ENCODE data around the gene H2BW2. TPM values are rescaled to one million over a fixed set of nuclear protein-coding genes. Genes with fewer than 3 reads are reported as not detected.

H2BW2 gene
- total RNA-seq, 1 experiment from 2014 or later: not detected

- no peak for ATAC-seq
- in situ Hi-C loops (cut with HindIII; ENCODE audit: low pct_unique_long_range_greater_than_20kb, low sequenced_read_pairs): no loop called here
- BruUV-seq (replicated peaks): no TSS peak
These were observed 1.2 kb downstream of the H2BW2 start for GRCh38 chrX:104041003-104041402.

GRCh38 chrX:104045642-104046041 is 5.9 kb downstream of the H2BW2 start:
- intact Hi-C loops (cut with micrococcal nuclease; ENCODE audit: unreplicated experiment): no loop called here
- Histone ChIP-seq H3K4me1 (ENCODE audit: control insufficient read depth, insufficient read depth, low read length) (no peaks in the 10 kb centered on the region), H3K36me3 (ENCODE audit: control insufficient read depth, insufficient read depth, low read length) (no peaks in the 10 kb centered on the region), H3K9me3 (ENCODE audit: control insufficient read depth, insufficient read depth, low read depth, low read length) (no peaks in the 10 kb centered on the region), H3K27ac (ENCODE audit: low read length) (no peak overlapping the region), H3K4me3 (ENCODE audit: low read depth in 2 of 2, low read length in 2 of 2) (no peak overlapping the region), H3K27me3 (ENCODE audit: control insufficient read depth, insufficient read depth, low read length) (peaks cover 4% of the 10 kb centered on the region)
- ChIA-PET CTCF (no interaction called here), POLR2A (no interaction called here)
- ATAC-seq (no peak), DNase-seq (ENCODE audit: low read depth, low spot score) (no peak)
- BruUV-seq (replicated peaks): no TSS peak
- in situ Hi-C loops (cut with HindIII; ENCODE audit: low pct_unique_long_range_greater_than_20kb, low sequenced_read_pairs): no loop called here
- TF ChIP-seq CTCF (IDR thresholded peaks at IDR 0.05) (no peak), TCF7L2 (IDR thresholded peaks at IDR 0.05; ENCODE audit: low read depth, low read length) (no peak), REST (IDR thresholded peaks at IDR 0.05; ENCODE audit: insufficient read depth in 1 of 2, low read depth in 2 of 2, low read length in 1 of 2) (no peak), SIN3A (IDR thresholded peaks at IDR 0.05; ENCODE audit: borderline replicate concordance, insufficient read depth, low read depth, low read length) (no peak), POLR2AphosphoS5 (IDR thresholded peaks at IDR 0.05; ENCODE audit: low read depth, low read length) (no peak)

More at GRCh38 chrX:104041003-104041402, 1.2 kb downstream of the H2BW2 start:
- intact Hi-C loops (cut with micrococcal nuclease; ENCODE audit: unreplicated experiment): no loop called here
- Histone ChIP-seq H3K4me1 (ENCODE audit: control insufficient read depth, insufficient read depth, low read length) (no peaks in the 10 kb centered on the region), H3K9me3 (ENCODE audit: control insufficient read depth, insufficient read depth, low read depth, low read length) (no peaks in the 10 kb centered on the region), H3K4me3 (ENCODE audit: low read depth in 2 of 2, low read length in 2 of 2) (no peak overlapping the region), H3K27me3 (ENCODE audit: control insufficient read depth, insufficient read depth, low read length) (peaks cover 4% of the 10 kb centered on the region), H3K27ac (ENCODE audit: low read length) (no peak overlapping the region), H3K36me3 (ENCODE audit: control insufficient read depth, insufficient read depth, low read length) (no peaks in the 10 kb centered on the region)
- POLR2A ChIA-PET: no interaction called here
- TF ChIP-seq CTCF (IDR thresholded peaks at IDR 0.05): no peak
- TF ChIP-seq TCF7L2 (IDR thresholded peaks at IDR 0.05; ENCODE audit: low read depth, low read length): no peak
- no peak for TF ChIP-seq POLR2AphosphoS5 (IDR thresholded peaks at IDR 0.05; ENCODE audit: low read depth, low read length)
- TF ChIP-seq SIN3A (IDR thresholded peaks at IDR 0.05; ENCODE audit: borderline replicate concordance, insufficient read depth, low read depth, low read length): no peak
- no peak for TF ChIP-seq REST (IDR thresholded peaks at IDR 0.05; ENCODE audit: insufficient read depth in 1 of 2, low read depth in 2 of 2, low read length in 1 of 2)
- CTCF ChIA-PET: no interaction called here
- DNase-seq (ENCODE audit: low read depth, low spot score): no peak

Data from Panc1 (cell line).